Smooth muscle cell (in vitro differentiated cells): ENCODE results near the gene GBX2. TPM values are rescaled to one million over a fixed set of nuclear protein-coding genes. Genes with fewer than 3 reads are reported as not detected.

Source experiments
- DNase-seq: peaks from one replicate; lab custom pipeline; 2025; ENCODE audit not compliant: unreplicated experiment; lab: John Stamatoyannopoulos, UW
- H2AFZ ChIP-seq: fragments of 200-600 bp; sonication (generic); 2 replicates; pipeline ENCODE4 v1.6.0; 2016; ENCODE audit warnings: antibody characterized with exemption, low read depth, mild to moderate bottlenecking
- H3F3A ChIP-seq: fragments of 200-600 bp; sonication (generic); 2 replicates; pipeline ENCODE4 v1.6.0; 2017; ENCODE audit warnings: antibody characterized with exemption, low read depth
- H3K27ac ChIP-seq: fragments of 200-600 bp; sonication (generic); 2 replicates; pipeline ENCODE4 v1.5.1; 2016; ENCODE audit warnings: low read depth, mild to moderate bottlenecking
- H3K27me3 ChIP-seq: fragments of 200-600 bp; sonication (generic); 2 replicates; pipeline ENCODE4 v1.6.1; 2016; ENCODE audit warnings: low read depth, mild to moderate bottlenecking
- H3K36me3 ChIP-seq: fragments of 200-600 bp; sonication (generic); 2 replicates; pipeline ENCODE4 v1.5.1; 2016; ENCODE audit warnings: low read depth
- H3K4me1 ChIP-seq: fragments of 200-600 bp; sonication (generic); 2 replicates; pipeline ENCODE4 v1.5.1; 2016; ENCODE audit warnings: low read depth
- H3K4me2 ChIP-seq: fragments of 200-600 bp; sonication (generic); 2 replicates; pipeline ENCODE4 v1.6.0; 2016; ENCODE audit warnings: mild to moderate bottlenecking
- H3K4me3 ChIP-seq: fragments of 200-600 bp; sonication (generic); 2 replicates; pipeline ENCODE4 v1.5.1; 2016; ENCODE audit warnings: mild to moderate bottlenecking
- H3K79me2 ChIP-seq: fragments of 200-600 bp; sonication (generic); 2 replicates; pipeline ENCODE4 v1.6.0; 2016; ENCODE audit warnings: low read depth, mild to moderate bottlenecking
- H3K9ac ChIP-seq: fragments of 200-600 bp; sonication (generic); 2 replicates; pipeline ENCODE4 v1.6.0; 2016; ENCODE audit warnings: low read depth
- H3K9me3 ChIP-seq: fragments of 200-600 bp; sonication (generic); replicated peaks from 2 replicates; pipeline ENCODE4 v1.5.1; 2016; ENCODE audit warnings: low read depth
- H4K20me1 ChIP-seq: fragments of 200-600 bp; sonication (generic); 2 replicates; pipeline ENCODE4 v1.6.0; 2016; ENCODE audit warnings: low read depth
- CTCF ChIP-seq: fragments of 200-600 bp; sonication (generic); IDR thresholded peaks from 2 replicates; pipeline ENCODE4 v1.5.1; 2017; ENCODE audit warnings: borderline replicate concordance, mild to moderate bottlenecking, antibody characterized with exemption; ENCODE audit not compliant: insufficient read depth, poor library complexity, severe bottlenecking
- WGBS: methylation state at CpG from one replicate; pipeline ENCODE4 v1.1.7; 2016; ENCODE audit warnings: low lambda C conversion rate; 5-methylcytosine and 5-hydroxymethylcytosine counted together
- polyA plus RNA-seq: library from polyadenylated mRNA; unstranded; fragments of >200 nt; fragmentation: Nextera tagmentation; extraction: Ambion mirVana; gene quantifications from 2 replicates; pipeline ENCODE4 v1.2.1, GENCODE V29; 2016
- total RNA-seq: library from RNA; depleted of rRNA; stranded (reverse); fragments of >200 nt; gene quantifications from 2 replicates; pipeline ENCODE4 v1.2.3, GENCODE V29; 2014

Gene GBX2
- total and polyA plus RNA-seq, 2 experiments from 2014 or later, result not detected

- Histone ChIP-seq H3K36me3 (no peaks in the 10 kb centered on the region), H3K9me3 (no peaks in the 10 kb centered on the region), H3K4me3 (no peak overlapping the region), H3K4me2 (no peak overlapping the region), H3K27me3 (peaks cover 7% of the 10 kb centered on the region), H2AFZ (no peak overlapping the region), H3K79me2 (no peaks in the 10 kb centered on the region), H3F3A (no peaks in the 10 kb centered on the region), H3K9ac (no peak overlapping the region), H3K4me1 (no peaks in the 10 kb centered on the region), H3K27ac (no peak overlapping the region), H4K20me1 (no peaks in the 10 kb centered on the region)
- no peak for DNase-seq
- WGBS, result 91% methylated on average over 5 of the region's 5 CpGs
- no peak for TF ChIP-seq CTCF
Observed at GRCh38 chr2:236204953-236205352, 36.8 kb upstream of the GBX2 start.

- H3K9ac ChIP-seq, result no peak overlapping the region
- no peaks in the 10 kb centered on the region for H3K9me3 ChIP-seq
- H3K4me3 ChIP-seq, result no peak overlapping the region
- H3K4me2 ChIP-seq, result no peak overlapping the region
- no peaks in the 10 kb centered on the region for H3F3A ChIP-seq
- no peaks in the 10 kb centered on the region for H4K20me1 ChIP-seq
- H2AFZ ChIP-seq, result no peak overlapping the region
- no peaks in the 10 kb centered on the region for H3K36me3 ChIP-seq
- TF ChIP-seq CTCF, result no peak
- no peak for DNase-seq
- WGBS, result 61% methylated on average over 7 of the region's 7 CpGs
- H3K79me2 ChIP-seq, result no peaks in the 10 kb centered on the region
- no peak overlapping the region for H3K27ac ChIP-seq
- peaks cover 7% of the 10 kb centered on the region for H3K27me3 ChIP-seq
- H3K4me1 ChIP-seq, result no peaks in the 10 kb centered on the region
Observed at GRCh38 chr2:236200378-236200777, 32.2 kb upstream of the GBX2 start.

- H3F3A ChIP-seq, result no peaks in the 10 kb centered on the region
- H3K27ac ChIP-seq, result no peak overlapping the region
- H3K4me1 ChIP-seq, result no peaks in the 10 kb centered on the region
- no peak overlapping the region for H3K4me2 ChIP-seq
- no peaks in the 10 kb centered on the region for H3K9me3 ChIP-seq
- 89% methylated on average over 7 of the region's 7 CpGs for WGBS
- no peaks in the 10 kb centered on the region for H3K36me3 ChIP-seq
- no peak overlapping the region for H2AFZ ChIP-seq
- TF ChIP-seq CTCF, result no peak
- H3K27me3 ChIP-seq, result peaks cover 7% of the 10 kb centered on the region
- no peak overlapping the region for H3K9ac ChIP-seq
- H3K79me2 ChIP-seq, result no peaks in the 10 kb centered on the region
- no peak for DNase-seq
- no peak overlapping the region for H3K4me3 ChIP-seq
- no peaks in the 10 kb centered on the region for H4K20me1 ChIP-seq
Observed at GRCh38 chr2:236196366-236196765, 28.2 kb upstream of the GBX2 start.

GRCh38 chr2:236195726-236196125, 27.5 kb upstream of the GBX2 start:
- TF ChIP-seq CTCF, result no peak
- H4K20me1 ChIP-seq, result no peaks in the 10 kb centered on the region
- H3K4me1 ChIP-seq, result no peaks in the 10 kb centered on the region
- no peak overlapping the region for H3K27ac ChIP-seq
- no peak overlapping the region for H3K4me2 ChIP-seq
- peaks cover 4% of the 10 kb centered on the region for H3K27me3 ChIP-seq
- H3K79me2 ChIP-seq, result no peaks in the 10 kb centered on the region
- no peak overlapping the region for H3K4me3 ChIP-seq
- H3F3A ChIP-seq, result no peaks in the 10 kb centered on the region
- H3K9me3 ChIP-seq, result no peaks in the 10 kb centered on the region
- WGBS, result 71% methylated on average over 12 of the region's 12 CpGs
- no peak overlapping the region for H2AFZ ChIP-seq
- DNase-seq, result no peak
- H3K36me3 ChIP-seq, result no peaks in the 10 kb centered on the region
- H3K9ac ChIP-seq, result no peak overlapping the region
